DMS 273 treated with DMSO at 0.1 percent for 48 hours (cell line): ENCODE measurements around the gene PAF1.

Experiments used
- DNase-seq: peaks from one replicate; lab custom pipeline; 2025; lab: John Stamatoyannopoulos, UW

Gene PAF1

DNA sequence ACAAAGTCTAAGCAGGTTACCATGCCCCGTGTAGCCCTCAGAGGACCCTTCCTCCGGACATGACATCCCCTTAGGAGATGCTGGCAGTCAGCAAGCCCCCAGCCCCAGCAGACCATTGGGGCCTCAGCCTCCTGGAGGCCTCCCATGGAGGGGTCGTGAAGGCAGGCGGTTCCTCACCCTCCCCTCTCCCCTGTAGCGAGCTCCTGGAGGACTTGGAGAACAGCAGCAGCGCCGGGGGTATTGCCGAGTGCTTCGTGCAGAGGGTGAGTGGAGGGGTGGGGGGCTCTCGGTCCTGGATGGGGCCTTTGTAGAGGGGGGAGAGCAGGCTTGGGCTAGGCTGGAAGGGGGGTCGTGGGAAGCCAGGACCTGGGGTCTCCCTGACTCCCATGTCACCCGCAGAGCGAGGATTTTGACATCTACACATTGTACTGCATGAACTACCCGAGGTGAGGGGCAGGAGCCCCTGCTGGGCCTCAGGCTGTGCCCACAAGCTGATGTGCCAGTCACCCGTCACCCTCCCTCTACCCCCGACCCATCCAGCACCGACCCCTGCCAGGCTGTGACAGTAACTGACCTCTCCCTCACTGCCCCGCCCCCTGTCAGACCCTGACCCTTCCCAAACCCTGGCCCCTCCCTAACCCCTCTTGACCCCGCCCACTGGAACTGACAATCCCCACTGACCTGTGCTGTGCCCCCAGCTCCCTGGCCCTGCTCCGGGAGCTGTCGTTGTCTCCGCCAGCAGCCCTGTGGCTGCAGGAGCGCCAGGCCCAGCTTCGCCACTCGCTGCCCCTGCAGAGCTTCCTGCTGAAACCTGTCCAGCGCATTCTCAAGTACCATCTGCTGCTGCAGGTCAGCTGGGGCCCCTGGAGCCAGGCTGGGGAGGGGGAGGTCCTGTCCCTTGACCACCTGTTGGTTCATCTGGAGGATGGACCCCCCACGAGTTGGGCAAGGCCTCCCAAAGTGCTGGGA is 25.5 kb upstream of the PAF1 start:
- DNase-seq: no peak

GRCh38 chr19:39415111-39416046 is 24.5 kb upstream of the PAF1 start:
- no peak for DNase-seq

GRCh38 chr19:39413911-39414608 is 23.2 kb upstream of the PAF1 start:
- DNase-seq: no peak

DNA sequence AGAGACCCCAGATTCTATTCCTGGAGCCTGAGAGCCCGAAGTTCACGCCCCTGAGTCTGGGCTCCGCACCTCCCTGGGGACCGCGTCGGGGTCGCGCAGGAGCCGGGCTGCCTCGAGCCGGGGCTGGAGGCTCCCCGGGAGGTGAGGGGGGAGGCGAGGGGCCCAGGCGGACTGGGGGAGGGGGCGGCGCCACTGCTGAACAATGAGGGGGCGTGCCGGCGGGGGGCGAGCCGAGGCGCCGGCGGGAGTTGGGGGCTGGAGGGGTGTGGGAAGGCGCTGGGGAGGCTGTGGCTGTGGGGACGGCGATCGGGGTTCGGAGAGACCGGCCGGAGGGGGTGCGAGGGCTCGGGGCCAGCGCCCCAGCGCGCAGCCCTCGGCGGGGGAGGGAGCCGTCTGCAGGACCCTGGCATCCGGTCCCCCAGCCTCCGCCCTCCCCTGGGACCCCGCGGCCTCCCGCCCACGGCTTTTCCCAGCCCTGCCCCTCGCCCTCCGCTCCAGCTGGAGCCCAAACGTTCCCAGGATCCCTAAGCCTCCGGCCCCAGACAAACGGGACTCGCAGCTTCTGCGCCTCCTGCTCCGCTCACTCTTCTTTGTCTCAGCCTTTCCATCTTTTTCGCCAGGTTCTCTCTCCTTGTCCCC is 22.5 kb upstream of the PAF1 start:
- no peak for DNase-seq

GRCh38 chr19:39412867-39413271 is 22.0 kb upstream of the PAF1 start:
- DNase-seq: no peak

DNA sequence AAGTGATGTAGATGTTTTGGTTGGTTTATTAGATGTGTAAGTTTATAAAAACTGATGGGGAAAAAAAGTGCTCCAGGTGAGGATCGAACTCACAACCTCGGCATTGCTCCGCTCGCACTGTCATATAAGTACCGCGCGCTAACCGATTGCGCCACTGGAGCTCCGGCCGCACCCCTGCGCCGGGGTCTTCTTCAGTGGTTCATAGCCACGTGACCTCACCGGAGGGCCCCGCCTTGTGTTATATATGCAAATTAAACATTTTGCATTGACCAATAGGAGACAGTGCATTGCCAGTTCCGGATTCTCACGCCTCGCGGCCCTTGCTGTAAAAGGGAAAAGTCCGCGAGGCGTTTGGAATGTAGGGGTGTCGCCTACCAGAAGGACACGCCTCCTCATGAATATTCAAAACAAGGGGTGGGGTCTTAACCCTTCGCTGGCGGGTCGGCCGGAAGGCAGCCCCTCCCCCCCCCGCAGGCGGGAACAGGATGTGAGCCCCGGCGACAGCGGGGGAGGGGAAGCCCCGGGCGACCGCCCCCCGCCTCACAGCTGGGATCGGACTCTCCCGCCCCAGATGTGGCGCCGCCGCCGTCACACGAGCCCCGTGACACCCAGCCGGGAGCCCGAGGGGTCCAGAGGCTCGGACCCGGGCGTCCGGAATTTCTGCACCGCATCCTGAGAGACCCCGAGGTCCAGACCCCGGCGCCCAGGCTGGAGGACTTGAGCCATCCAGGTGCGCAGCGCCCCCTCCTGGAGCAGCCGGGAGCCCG is 21.4 kb upstream of the PAF1 start, which contains the start of gene PLEKHG2:
Gene PLEKHG2, plus strand, starts transcription at position 570 of the 767 bp plus-strand sequence. CDS start 1,418 bp downstream, outside the sequence.
- DNase-seq: peak; percentile 97

DNA sequence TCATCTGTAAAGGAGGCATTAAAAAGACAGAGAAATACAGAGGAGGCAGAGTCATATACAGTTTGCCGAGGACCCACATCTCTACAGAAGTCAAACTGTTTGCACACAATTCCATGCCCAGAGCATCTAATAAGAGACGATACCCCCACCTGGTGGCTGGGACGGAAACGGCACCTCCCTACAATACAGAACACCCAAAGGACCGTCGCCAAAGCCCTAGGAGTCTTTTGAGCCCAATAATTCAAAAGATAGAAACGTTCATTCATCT is 20.9 kb upstream of the PAF1 start:
- DNase-seq: peak; percentile 89

DNA sequence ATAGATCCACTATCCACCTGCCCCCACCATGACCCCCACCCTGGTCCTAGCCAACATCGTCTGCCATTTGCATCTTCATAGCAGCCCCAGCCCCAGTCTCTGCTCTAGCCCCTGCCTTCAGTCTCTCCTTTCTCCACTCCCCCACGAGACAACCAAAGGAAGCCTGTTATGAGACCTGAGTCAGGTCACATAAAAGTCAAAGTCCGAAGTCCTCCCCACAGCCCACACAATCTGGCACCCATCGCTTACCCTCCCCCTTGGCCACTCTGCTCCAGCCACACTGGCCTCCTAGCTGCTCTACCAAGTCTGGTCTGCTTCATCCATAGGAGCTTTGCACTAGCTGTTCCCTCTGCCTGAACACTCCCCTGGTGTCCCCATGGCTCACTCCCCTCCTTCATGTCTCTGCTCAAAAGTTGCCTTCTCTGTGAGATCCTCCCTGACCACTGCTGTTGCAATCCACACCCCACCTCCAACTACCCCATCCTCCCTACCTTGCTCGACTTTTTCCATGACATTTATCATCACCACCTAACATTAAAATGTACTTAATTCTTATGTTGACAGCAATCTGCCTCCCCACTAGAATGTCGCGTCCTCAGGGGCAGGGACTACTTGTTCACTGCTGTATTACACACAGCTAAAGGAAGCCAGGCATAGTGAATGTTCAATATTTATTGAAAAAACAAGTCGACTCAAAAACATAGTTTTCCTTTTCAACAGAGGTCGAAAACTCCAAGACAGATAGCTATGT is 20.4 kb upstream of the PAF1 start:
- no peak for DNase-seq

GRCh38 chr19:39410831-39411080 is 19.9 kb upstream of the PAF1 start:
- DNase-seq: no peak

GRCh38 chr19:39410017-39410830 is 19.3 kb upstream of the PAF1 start:
- no peak for DNase-seq

- no peak for DNase-seq
These were observed 18.5 kb upstream of the PAF1 start for GRCh38 chr19:39409208-39410016.

GRCh38 chr19:39408392-39409207 is 17.7 kb upstream of the PAF1 start:
- DNase-seq: no peak

GRCh38 chr19:39407660-39408391 is 16.9 kb upstream of the PAF1 start:
- DNase-seq: no peak

- no peak for DNase-seq
These were observed 16.4 kb upstream of the PAF1 start for GRCh38 chr19:39407410-39407659.

- peak; percentile 17 for DNase-seq
These were observed 15.9 kb upstream of the PAF1 start, which contains the start of gene ZFP36 for GRCh38 chr19:39406656-39407409. Gene ZFP36, plus strand, starts transcription at chr19:39406847. Its CDS starts 58 bp downstream, at chr19:39406905.

DNA sequence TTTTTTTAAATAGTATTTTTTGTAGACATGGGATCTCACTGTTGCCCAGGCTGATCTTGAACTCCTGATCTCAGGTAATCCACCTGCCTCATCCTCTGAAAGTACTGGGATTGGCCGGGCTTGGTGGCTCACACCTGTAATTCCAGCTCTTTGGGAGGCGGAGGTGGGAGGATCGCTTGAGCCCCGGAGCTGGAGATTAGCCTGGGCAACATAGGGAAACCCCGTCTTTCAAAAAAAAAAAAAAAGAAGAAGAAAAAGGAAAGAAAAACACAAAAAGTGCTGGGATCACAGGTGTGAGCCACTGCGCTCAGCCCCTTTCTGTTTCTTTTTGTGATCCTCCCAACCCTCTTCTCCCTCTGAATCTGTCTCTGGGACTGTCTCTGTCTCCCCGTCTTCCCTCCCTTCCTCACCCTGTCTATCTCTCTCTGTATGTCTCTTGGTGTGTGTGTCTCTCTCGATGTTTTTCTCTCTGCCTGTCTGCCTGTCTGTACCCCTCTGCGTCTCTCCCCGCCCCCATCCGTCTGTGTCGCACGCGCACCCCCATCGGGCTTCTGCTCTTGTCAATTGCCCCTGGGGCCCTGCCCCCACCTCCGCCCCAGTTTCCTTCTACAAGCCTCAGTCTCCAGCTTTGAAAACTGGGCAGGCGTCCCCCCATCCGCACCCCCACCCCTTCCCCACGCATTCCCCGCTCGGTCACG is 15.2 kb upstream of the PAF1 start:
- no peak for DNase-seq
